Liver (tissue), 9 donors: ENCODE data around the gene PTPRN2. TPM values are rescaled to one million over a fixed set of nuclear protein-coding genes. Genes with fewer than 3 reads are reported as not detected.

Source experiments
- DNase-seq: peaks from one replicate; pipeline ENCODE4 v3.0.0-alpha.2; 2017; ENCODE audit warnings: low spot score
- H3K27ac ChIP-seq, 2 donors: one replicate each; pipeline ENCODE4 v1.7.0; 2013; ENCODE audit warnings: inconsistent platforms in 2 of 2, low read length in 2 of 2, control low read depth in 1 of 2, low read depth in 1 of 2, mild to moderate bottlenecking in 1 of 2
- H3K27me3 ChIP-seq, 4 donors: one replicate each; pipeline versions ENCODE4 v1.6.1 to v1.7.0; 2013; ENCODE audit warnings: low read length in 3 of 4, inconsistent platforms in 1 of 4, mild to moderate bottlenecking in 1 of 4, moderate library complexity in 1 of 4; ENCODE audit not compliant: control insufficient read depth in 4 of 4, insufficient read depth in 4 of 4
- H3K36me3 ChIP-seq, 4 donors: one replicate each; pipeline versions ENCODE4 v1.6.1 to v1.7.0; 2013; ENCODE audit warnings: low read length in 3 of 4, mild to moderate bottlenecking in 3 of 4, low read depth in 1 of 4, moderate library complexity in 1 of 4; ENCODE audit not compliant: control insufficient read depth in 4 of 4, insufficient read depth in 3 of 4
- H3K4me1 ChIP-seq, 4 donors: one replicate each; pipeline versions ENCODE4 v1.6.1 to v1.7.0; 2013; ENCODE audit warnings: low read length in 3 of 4, mild to moderate bottlenecking in 3 of 4, moderate library complexity in 1 of 4; ENCODE audit not compliant: control insufficient read depth in 4 of 4, insufficient read depth in 4 of 4
- H3K4me3 ChIP-seq, 3 donors: one replicate each; pipeline versions ENCODE4 v1.6.1 to v1.7.0; 2013; ENCODE audit warnings: low read length in 3 of 3, control low read depth in 1 of 3, low read depth in 1 of 3, mild to moderate bottlenecking in 1 of 3
- H3K9ac ChIP-seq, 2 donors: one replicate each; pipeline ENCODE4 v1.7.0; 2013; ENCODE audit warnings: low read length in 2 of 2, mild to moderate bottlenecking in 2 of 2, moderate library complexity in 2 of 2, control low read depth in 1 of 2, low read depth in 1 of 2
- H3K9me3 ChIP-seq, 4 donors: one replicate each; pipeline versions ENCODE4 v1.6.1 to v1.7.0; 2013; ENCODE audit warnings: low read length in 3 of 4; ENCODE audit not compliant: control insufficient read depth in 4 of 4
- ATF3 ChIP-seq: IDR thresholded peaks from 2 replicates; pipeline ENCODE4 v1.6.1; 2016; ENCODE audit warnings: antibody characterized with exemption
- CTCF ChIP-seq: fragments of 150-350 bp; IDR thresholded peaks from 2 replicates; pipeline ENCODE4 v1.5.1; 2017; ENCODE audit warnings: improper control_type of control experiment, low read depth, low read length; ENCODE audit not compliant: missing input control
- EGR1 ChIP-seq, 2 donors: IDR thresholded peaks; 2 replicates each; pipeline ENCODE4 v1.6.1; 2016 to 2018; ENCODE audit warnings: antibody characterized with exemption in 2 of 2, low read depth in 2 of 2
- FOXA2 ChIP-seq: IDR thresholded peaks from 2 replicates; pipeline ENCODE4 v1.6.1; 2016; ENCODE audit warnings: antibody characterized with exemption
- GABPA ChIP-seq, 2 donors: IDR thresholded peaks in 1 of 2; conservative IDR thresholded peaks in 1 of 2; 2 replicates each; pipeline ENCODE4 v1.6.1; 2016; ENCODE audit warnings: antibody characterized with exemption in 2 of 2, mild to moderate bottlenecking in 1 of 2, moderate library complexity in 1 of 2
- HNF4G ChIP-seq: IDR thresholded peaks from 2 replicates; pipeline ENCODE4 v1.6.1; 2016; ENCODE audit warnings: antibody characterized with exemption
- RAD21 ChIP-seq, 2 donors: IDR thresholded peaks; 2 replicates each; pipeline ENCODE4 v1.6.1; 2016; ENCODE audit warnings: antibody characterized with exemption in 2 of 2, mild to moderate bottlenecking in 2 of 2
- REST ChIP-seq: IDR thresholded peaks from 2 replicates; pipeline ENCODE4 v1.6.1; 2016; ENCODE audit warnings: antibody characterized with exemption, mild to moderate bottlenecking
- WGBS: extraction: QIAGEN DNeasy Blood & Tissue Kit; methylation state at CpG from one replicate; pipeline ENCODE4 v1.1.7; 2013; 5-methylcytosine and 5-hydroxymethylcytosine counted together
- polyA plus RNA-seq, 2 donors: library from polyadenylated mRNA; stranded (reverse) in 1 of 2; unstranded in 1 of 2; fragments of 200-250 nt in 1 of 2; fragments of >200 nt in 1 of 2; fragmentation: Nextera tagmentation in 1 of 2; extraction: Ambion mirVana in 1 of 2; gene quantifications; one replicate each; pipeline versions ENCODE4 v1.2.1 to v1.2.3, GENCODE V29; 2013 to 2015
- total RNA-seq, 2 donors: library from RNA; depleted of rRNA; stranded (reverse); fragments of >200 nt; gene quantifications; one replicate each; pipeline ENCODE4 v1.2.3, GENCODE V29; 2014
- donor health status: healthy.
- donor health status: healthy.
- donor health status: healthy.
- donor health status: healthy.
- donor health status: healthy.

The PTPRN2 gene
- total and polyA plus RNA-seq, 4 donors, result 0.75 to 1.9 (median 1.1) TPM

- no peak overlapping the region for H3K4me3 ChIP-seq
- H3K27me3 ChIP-seq, result peaks cover 0 to 3% (median 0%) of the 10 kb centered on the region in 4 donors
- H3K9me3 ChIP-seq, result no peaks in the 10 kb centered on the region
- peaks cover 0 to 8% (median 5%) of the 10 kb centered on the region in 4 donors for H3K4me1 ChIP-seq
- no peak for TF ChIP-seq GABPA (IDR thresholded peaks at IDR 0.05 in 1 of 2, conservative IDR thresholded peaks at IDR 0.05 in 1 of 2)
- no peak for TF ChIP-seq HNF4G
- TF ChIP-seq REST, result no peak
- TF ChIP-seq RAD21 (IDR thresholded peaks at IDR 0.05), result no peak
- no peak for TF ChIP-seq CTCF
- no peak for TF ChIP-seq ATF3
- no peak for TF ChIP-seq EGR1 (IDR thresholded peaks at IDR 0.05; ENCODE audit: low read depth in 2 of 2)
- no peak for DNase-seq
- WGBS, result 93% methylated on average over 12 of the region's 12 CpGs
- H3K36me3 ChIP-seq, result no peaks in the 10 kb centered on the region
- no peak overlapping the region for H3K27ac ChIP-seq
- no peak overlapping the region for H3K9ac ChIP-seq
Observed at GRCh38 chr7:157872447-157872846, 715.2 kb downstream of the PTPRN2 start.

GRCh38 chr7:157871681-157872080 lies 715.9 kb downstream of the PTPRN2 start:
- WGBS, result 90% methylated on average over 4 of the region's 4 CpGs
- DNase-seq, result no peak
- TF ChIP-seq FOXA2, result no peak
- no peak for TF ChIP-seq RAD21 (IDR thresholded peaks at IDR 0.05)
- TF ChIP-seq HNF4G, result no peak

GRCh38 chr7:157870644-157871290 lies 716.9 kb downstream of the PTPRN2 start:
- peaks cover 0 to 3% (median 0%) of the 10 kb centered on the region in 4 donors for H3K27me3 ChIP-seq
- H3K36me3 ChIP-seq, result no peaks in the 10 kb centered on the region
- H3K9ac ChIP-seq, result no peak overlapping the region
- 76% methylated on average over 11 of the region's 11 CpGs for WGBS
- DNase-seq, result no peak
- H3K4me3 ChIP-seq, result no peak overlapping the region
- no peak overlapping the region for H3K27ac ChIP-seq
- H3K4me1 ChIP-seq, result peaks cover 0 to 8% (median 5%) of the 10 kb centered on the region in 4 donors
- no peak for TF ChIP-seq EGR1 (IDR thresholded peaks at IDR 0.05; ENCODE audit: low read depth in 2 of 2)
- no peaks in the 10 kb centered on the region for H3K9me3 ChIP-seq

More at GRCh38 chr7:157871681-157872080, 715.9 kb downstream of the PTPRN2 start:
- no peak overlapping the region for H3K4me3 ChIP-seq
- peaks cover 0 to 3% (median 0%) of the 10 kb centered on the region in 4 donors for H3K27me3 ChIP-seq
- no peak overlapping the region for H3K9ac ChIP-seq
- H3K27ac ChIP-seq, result no peak overlapping the region
- no peaks in the 10 kb centered on the region for H3K36me3 ChIP-seq
- no peaks in the 10 kb centered on the region for H3K9me3 ChIP-seq
- peaks cover 0 to 8% (median 5%) of the 10 kb centered on the region in 4 donors for H3K4me1 ChIP-seq
